ENCODE results near the gene FOXJ3. TPM values are rescaled to one million over a fixed set of nuclear protein-coding genes. Genes with fewer than 3 reads are reported as not detected.
A peak's percentile ranks its signal among the peaks of the same experiment; 100 is the strongest.

The FOXJ3 gene
- total and polyA plus RNA-seq, 2 donors (not counting 1 experiment from before 2014, with no cell fraction given) = 15.4 to 76.4 TPM

- ChIA-PET CTCF (interaction anchor here (1.7 kb wide), 1 partner anchor 10 kb away, joined by 7 read pairs; no protein-coding TSS in a partner anchor), POLR2A (no interaction called here)
- WGBS (ENCODE audit: insufficient coverage) = under 1% methylated on average over 52 of the region's 58 CpGs
- no peak for DNase-seq
- Histone ChIP-seq H3K27me3 (replicated peaks in 1 of 4; ENCODE audit: control extremely low read depth in 1 of 4, control insufficient read depth in 3 of 4, insufficient read depth in 4 of 4, low read length in 3 of 4) (no peaks in the 10 kb centered on the region), H3K79me2 (ENCODE audit: control insufficient read depth, insufficient read depth, low read length) (peaks cover 73% of the 10 kb centered on the region), H2AFZ (ENCODE audit: insufficient read depth, low read depth, low read length, poor library complexity, severe bottlenecking) (peak overlapping the region; percentile 96), H3K27ac (ENCODE audit: low read length in 2 of 2) (peak overlapping the region; percentile 8 to 91), H4K20me1 (ENCODE audit: control insufficient read depth, insufficient read depth, low read length, poor library complexity, severe bottlenecking) (peaks cover 35% of the 10 kb centered on the region), H3K36me3 (replicated peaks in 1 of 2; ENCODE audit: control extremely low read depth in 1 of 2, control insufficient read depth in 1 of 2, extremely low read depth in 1 of 2, insufficient read depth in 2 of 2, low read length in 1 of 2) (no peaks in the 10 kb centered on the region), H3K9ac (ENCODE audit: low read length) (peak overlapping the region; percentile 93), H3K4me2 (replicated peaks; ENCODE audit: low read depth, low read length, poor library complexity, severe bottlenecking) (peak overlapping the region; percentile 97), H3K4me1 (ENCODE audit: control insufficient read depth in 2 of 2, insufficient read depth in 2 of 2, low read length in 2 of 2) (peaks cover 20 to 24% of the 10 kb centered on the region in 2 donors), H3K9me3 (ENCODE audit: control extremely low read depth in 1 of 3, control insufficient read depth in 2 of 3, insufficient read depth in 1 of 3, low read length in 2 of 3) (no peaks in the 10 kb centered on the region), H3K4me3 (ENCODE audit: control extremely low read depth in 1 of 5, extremely low read depth in 1 of 5, insufficient read depth in 1 of 5, low read depth in 2 of 5, low read length in 4 of 5) (peak overlapping the region; percentile 63 to 97 (median 89))
- Mint-ChIP-seq H3K4me1 (peaks cover 50% of the 10 kb centered on the region), H3K27ac (peak overlapping the region; percentile 90), H3K27me3 (no peaks in the 10 kb centered on the region), H3K9me3 (ENCODE audit: insufficient read depth) (no peaks in the 10 kb centered on the region), H3K4me3 (peak overlapping the region; percentile 95)
- intact Hi-C loops (cut with micrococcal nuclease) = loop anchor here (1.0 to 5.0 kb wide), 6 partner anchors 122 to 433 kb away; partner anchors contain the start of genes C1orf50, CCDC30, P3H1 and PPCS
- TF ChIP-seq EZH2 (IDR thresholded peaks at IDR 0.05; ENCODE audit: borderline replicate concordance, insufficient read depth, low read depth, low read length, poor library complexity, severe bottlenecking) = no peak
- TF ChIP-seq, protein P1, sequence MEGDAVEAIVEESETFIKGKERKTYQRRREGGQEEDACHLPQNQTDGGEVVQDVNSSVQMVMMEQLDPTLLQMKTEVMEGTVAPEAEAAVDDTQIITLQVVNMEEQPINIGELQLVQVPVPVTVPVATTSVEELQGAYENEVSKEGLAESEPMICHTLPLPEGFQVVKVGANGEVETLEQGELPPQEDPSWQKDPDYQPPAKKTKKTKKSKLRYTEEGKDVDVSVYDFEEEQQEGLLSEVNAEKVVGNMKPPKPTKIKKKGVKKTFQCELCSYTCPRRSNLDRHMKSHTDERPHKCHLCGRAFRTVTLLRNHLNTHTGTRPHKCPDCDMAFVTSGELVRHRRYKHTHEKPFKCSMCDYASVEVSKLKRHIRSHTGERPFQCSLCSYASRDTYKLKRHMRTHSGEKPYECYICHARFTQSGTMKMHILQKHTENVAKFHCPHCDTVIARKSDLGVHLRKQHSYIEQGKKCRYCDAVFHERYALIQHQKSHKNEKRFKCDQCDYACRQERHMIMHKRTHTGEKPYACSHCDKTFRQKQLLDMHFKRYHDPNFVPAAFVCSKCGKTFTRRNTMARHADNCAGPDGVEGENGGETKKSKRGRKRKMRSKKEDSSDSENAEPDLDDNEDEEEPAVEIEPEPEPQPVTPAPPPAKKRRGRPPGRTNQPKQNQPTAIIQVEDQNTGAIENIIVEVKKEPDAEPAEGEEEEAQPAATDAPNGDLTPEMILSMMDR (IDR thresholded peaks at IDR 0.05) = peak; percentile 18
- peak; percentile 64 for ATAC-seq (ENCODE audit: low read depth)
Measured at GRCh38 chr1:42334240-42335049, 590 bp downstream of the FOXJ3 start.
